Rectal smooth muscle tissue (tissue), 1 donor: ENCODE data around the gene PCGF1.

ENCODE experiments used
- H3K27ac ChIP-seq: one replicate; pipeline ENCODE4 v1.7.0; 2013; ENCODE audit warnings: low read depth, low read length, inconsistent platforms
- H3K27me3 ChIP-seq: one replicate; pipeline ENCODE4 v1.7.0; 2013; ENCODE audit warnings: low read length; ENCODE audit not compliant: control insufficient read depth, insufficient read depth
- H3K36me3 ChIP-seq: one replicate; pipeline ENCODE4 v1.7.0; 2013; ENCODE audit warnings: low read length; ENCODE audit not compliant: control insufficient read depth, insufficient read depth
- H3K4me1 ChIP-seq: one replicate; pipeline ENCODE4 v1.7.0; 2013; ENCODE audit warnings: low read length; ENCODE audit not compliant: control insufficient read depth, insufficient read depth
- H3K4me3 ChIP-seq: one replicate; pipeline ENCODE4 v1.7.0; 2013; ENCODE audit warnings: low read length
- H3K9ac ChIP-seq: one replicate; pipeline ENCODE4 v1.7.0; 2013; ENCODE audit warnings: low read length

PCGF1 gene

DNA sequence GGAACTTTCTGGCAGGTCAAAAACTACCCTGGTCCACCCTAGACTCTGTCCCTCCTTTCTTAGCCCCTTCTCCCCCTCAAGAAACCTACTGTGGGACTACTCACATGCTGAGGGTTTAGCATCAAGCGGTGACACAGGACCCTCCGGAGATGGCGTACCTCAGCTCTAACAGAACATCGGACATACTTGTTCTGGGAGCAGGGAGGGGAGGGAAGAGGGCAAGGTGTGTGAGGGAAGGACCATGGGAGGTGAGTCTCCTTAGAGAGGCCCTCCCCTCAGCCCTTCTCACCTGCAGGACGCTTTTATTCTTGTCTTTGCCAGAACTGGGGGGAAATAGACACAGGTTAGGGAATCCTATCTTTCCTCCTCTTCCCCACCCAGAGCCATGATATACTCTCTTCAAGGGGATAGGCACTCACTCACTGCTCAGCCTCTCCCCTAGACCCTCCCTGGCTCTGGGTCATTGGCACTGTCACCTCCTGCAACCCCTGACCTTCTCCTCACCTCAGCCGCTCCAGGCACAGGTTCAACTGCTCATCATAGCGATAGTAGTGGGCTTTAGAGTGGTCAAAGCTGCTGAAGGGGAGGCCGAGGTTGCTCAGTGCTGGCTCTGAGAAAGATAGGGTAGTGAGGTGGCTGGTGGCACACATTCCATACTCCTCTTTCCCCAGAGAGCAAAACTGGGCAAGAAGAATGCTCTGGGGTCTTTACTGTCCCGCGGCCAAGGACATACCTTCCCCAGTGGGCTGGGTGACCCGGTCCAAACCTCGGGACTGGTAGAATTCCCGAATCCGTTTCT is 1.8 kb downstream of the PCGF1 start:
- Histone ChIP-seq H3K9ac (no peak overlapping the region), H3K4me1 (peaks cover 12% of the 10 kb centered on the region), H3K27me3 (peaks cover 7% of the 10 kb centered on the region), H3K27ac (no peak overlapping the region), H3K36me3 (no peaks in the 10 kb centered on the region), H3K4me3 (peak overlapping the region; percentile 30)

DNA sequence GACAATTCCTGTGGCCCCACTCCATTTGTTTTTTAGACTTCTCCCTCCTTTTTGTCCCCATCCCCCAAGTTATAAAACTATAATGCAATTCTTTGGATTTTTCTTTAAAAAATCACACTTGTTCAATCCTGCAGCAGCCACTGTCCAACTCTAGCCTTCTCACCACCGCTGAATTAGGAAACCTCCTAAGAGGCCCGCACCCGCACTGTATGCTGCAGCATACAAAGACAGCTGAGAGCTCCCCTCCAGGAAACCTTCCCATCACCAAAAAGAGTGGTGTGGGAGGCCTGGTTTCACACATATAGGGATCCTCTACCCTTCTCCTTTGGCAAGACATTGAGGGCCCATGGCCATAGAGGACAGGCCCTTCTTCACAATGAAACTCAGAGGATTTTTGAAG is 2.9 kb downstream of the PCGF1 start:
- Histone ChIP-seq H3K27me3 (peaks cover 15% of the 10 kb centered on the region), H3K4me3 (no peak overlapping the region), H3K9ac (no peak overlapping the region), H3K27ac (no peak overlapping the region), H3K4me1 (peaks cover 12% of the 10 kb centered on the region), H3K36me3 (no peaks in the 10 kb centered on the region)

DNA sequence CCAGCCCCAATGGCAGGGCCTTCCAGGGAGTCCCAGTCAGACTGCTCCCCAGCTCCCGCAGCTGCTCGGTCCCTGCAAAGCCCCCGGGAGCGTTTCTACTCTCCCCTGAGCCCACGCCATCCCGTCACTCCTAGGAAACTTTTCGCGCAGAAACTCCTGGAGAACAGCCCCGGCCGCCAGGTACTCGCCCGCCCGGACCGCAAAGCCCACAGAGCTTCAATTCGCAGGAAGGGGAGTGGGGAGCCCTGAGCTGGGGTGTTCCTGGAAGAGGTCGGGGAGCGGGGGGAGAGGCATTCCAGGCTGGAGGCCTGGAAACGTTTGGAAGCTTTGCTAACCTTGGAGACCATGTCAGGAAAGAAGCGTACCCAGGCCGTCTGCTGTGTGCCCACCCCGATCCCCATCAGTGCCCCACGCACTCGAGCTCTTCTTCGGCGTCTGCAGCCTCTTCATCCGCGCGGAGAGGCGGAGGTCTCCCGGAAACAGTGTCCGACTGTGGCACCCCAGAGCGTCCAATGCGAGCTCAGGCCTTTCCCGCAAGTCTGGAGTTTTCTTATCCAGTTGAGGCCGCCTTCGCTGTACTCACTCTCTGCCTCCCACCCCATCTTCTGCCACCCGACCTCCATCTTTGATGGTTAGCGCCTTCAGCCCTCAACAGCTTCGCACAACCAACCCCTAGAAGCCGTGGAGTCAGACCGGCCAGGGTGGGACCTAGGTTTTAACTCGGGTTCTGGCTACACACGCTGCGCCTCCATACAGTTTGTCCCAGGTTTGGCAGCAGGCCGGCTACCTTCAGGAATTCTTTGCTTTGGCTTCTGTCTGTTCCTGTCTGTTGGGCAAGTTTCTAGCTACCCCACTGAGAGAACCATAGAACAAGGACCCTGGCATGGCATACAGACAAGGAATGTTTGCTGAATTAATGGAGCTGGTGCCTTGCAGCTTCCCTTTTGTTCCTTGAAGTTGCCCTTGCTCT is 3.7 kb downstream of the PCGF1 start:
- Histone ChIP-seq H3K27ac (peak overlapping the region; percentile 54), H3K36me3 (no peaks in the 10 kb centered on the region), H3K4me3 (peak overlapping the region; percentile 64), H3K27me3 (peaks cover 20% of the 10 kb centered on the region), H3K4me1 (peaks cover 15% of the 10 kb centered on the region), H3K9ac (no peak overlapping the region)

DNA sequence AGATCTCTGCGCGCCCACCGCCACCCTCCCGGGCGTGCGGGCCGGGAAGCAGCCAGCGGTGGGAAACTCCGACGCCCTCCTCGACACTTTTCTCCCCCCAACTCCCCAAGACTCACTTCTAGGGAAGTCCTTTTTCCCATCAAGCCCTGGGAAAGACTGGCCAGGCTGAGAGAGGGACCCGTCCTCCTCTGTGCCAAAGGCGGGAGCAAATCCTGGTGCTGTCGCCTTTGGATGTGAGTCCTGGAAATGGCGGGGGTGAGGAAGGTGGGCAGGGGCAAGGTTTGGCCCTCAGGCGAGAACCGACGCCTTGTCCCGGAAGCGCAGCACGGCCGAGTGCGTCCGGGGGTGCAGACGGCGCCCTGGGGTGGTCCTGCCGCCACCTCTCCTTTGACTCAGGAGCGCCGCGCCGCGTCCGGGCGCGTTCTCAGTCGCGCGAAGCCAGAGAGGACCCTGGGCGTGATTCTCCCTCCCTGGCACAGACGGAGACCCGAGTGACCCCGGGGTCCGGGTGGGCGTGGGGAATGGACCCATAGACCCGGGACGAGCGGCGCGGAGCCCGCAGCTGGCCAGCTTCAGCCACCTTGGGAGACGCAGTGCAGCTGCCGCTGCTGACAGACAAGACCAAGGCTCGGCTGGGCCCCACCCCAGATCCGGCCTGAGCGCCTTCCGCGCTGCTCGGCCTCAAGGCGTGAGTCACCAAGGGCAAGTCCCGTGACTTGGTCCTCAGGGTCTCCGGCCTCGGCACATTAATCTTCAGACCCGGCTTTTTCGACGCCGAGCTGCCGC is 4.6 kb downstream of the PCGF1 start:
- H3K9ac ChIP-seq: peak overlapping the region; percentile 16
- peak overlapping the region; percentile 54 for H3K27ac ChIP-seq
- H3K36me3 ChIP-seq: no peaks in the 10 kb centered on the region
- peak overlapping the region; percentile 64 for H3K4me3 ChIP-seq
- peaks cover 17% of the 10 kb centered on the region for H3K4me1 ChIP-seq
- H3K27me3 ChIP-seq: peaks cover 28% of the 10 kb centered on the region

DNA sequence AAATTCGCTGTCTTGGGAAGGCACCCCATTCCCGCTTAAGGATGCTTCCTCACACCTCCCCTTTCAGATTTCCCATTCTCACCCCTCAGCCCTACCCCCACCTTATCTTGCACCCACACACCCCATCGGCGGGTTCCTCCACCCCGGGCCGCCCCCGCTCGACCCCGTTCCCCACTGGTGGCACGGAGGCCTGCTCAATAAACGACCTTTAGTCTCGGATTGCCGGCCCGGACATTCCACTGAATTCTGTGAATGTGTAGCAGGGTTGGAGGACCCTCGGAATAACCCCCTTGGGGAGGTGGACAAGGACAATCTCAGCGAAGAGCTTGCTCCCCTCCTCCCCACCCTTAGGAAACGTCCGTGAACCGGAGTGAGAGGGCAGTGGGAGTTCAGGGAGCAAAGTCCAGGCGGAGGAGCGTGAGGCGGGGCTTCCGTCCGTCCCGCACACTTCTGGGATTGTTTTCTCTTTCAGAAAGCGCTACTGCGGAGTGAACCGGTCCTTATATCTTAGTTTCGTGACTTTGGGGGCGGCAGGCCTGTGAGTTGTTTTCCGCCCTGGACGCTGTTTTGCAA is 5.3 kb downstream of the PCGF1 start:
- peaks cover 20% of the 10 kb centered on the region for H3K4me1 ChIP-seq
- H3K4me3 ChIP-seq: peak overlapping the region; percentile 64
- H3K36me3 ChIP-seq: no peaks in the 10 kb centered on the region
- peaks cover 32% of the 10 kb centered on the region for H3K27me3 ChIP-seq
- no peak overlapping the region for H3K27ac ChIP-seq
- peak overlapping the region; percentile 16 for H3K9ac ChIP-seq

DNA sequence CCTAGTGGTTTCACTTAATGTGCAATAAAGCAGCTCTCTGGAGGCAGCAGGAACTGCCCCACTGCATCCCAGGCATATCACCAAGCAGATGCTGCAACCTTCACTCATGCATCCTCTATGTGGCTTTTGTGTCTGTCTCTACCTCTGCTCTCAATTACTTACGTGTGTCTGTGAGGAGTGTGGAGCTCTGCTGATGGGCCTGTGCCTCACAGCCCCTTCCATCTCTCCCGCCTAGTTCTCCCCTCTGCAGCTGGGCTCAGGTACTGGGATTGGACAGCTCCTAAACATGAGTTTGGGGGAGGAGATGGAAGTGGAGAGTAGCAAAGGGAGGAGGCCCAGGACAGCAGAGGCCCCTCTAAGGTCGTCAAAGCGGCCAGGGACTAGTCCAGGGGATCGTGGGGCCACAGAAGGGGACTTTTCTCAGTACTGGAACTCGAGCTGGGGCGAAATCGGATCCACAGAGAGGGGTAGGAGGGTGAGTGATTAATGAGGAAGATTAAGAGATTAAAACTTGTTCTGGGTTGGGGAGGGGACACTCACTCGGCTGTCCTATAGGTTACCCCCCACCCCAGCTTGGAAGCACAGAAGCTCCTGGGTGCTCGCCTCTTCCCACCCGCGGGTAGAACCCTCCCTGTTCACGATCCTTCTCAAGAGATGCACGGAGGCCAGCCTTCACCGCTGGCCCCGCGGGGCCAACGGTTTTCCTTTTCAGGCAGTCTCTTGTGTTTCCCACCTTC is 6.0 kb downstream of the PCGF1 start:
- H3K9ac ChIP-seq: no peak overlapping the region
- no peak overlapping the region for H3K27ac ChIP-seq
- H3K4me1 ChIP-seq: peaks cover 15% of the 10 kb centered on the region
- H3K4me3 ChIP-seq: peak overlapping the region; percentile 64
- H3K36me3 ChIP-seq: no peaks in the 10 kb centered on the region
- peaks cover 32% of the 10 kb centered on the region for H3K27me3 ChIP-seq

DNA sequence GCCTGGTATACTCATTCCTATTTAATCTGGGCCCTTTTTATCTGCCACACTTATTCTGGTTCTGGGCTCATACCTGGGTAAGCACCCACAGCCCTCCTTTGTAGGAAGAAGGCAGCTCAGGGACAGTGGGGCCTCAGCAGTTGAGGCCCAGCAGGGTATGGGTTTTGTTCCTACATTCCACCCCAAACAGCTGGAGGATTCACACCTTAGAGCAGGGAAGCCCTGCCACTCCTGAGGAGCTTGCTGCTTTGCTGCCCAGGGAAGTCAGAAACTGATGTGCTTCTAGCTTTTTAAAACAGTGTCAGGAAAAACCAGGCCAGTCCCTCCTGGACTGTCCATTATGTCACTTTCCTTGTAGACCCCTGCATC is 6.9 kb downstream of the PCGF1 start:
- Histone ChIP-seq H3K4me1 (peaks cover 11% of the 10 kb centered on the region), H3K27ac (no peak overlapping the region), H3K27me3 (peaks cover 32% of the 10 kb centered on the region), H3K9ac (no peak overlapping the region), H3K36me3 (no peaks in the 10 kb centered on the region), H3K4me3 (no peak overlapping the region)

DNA sequence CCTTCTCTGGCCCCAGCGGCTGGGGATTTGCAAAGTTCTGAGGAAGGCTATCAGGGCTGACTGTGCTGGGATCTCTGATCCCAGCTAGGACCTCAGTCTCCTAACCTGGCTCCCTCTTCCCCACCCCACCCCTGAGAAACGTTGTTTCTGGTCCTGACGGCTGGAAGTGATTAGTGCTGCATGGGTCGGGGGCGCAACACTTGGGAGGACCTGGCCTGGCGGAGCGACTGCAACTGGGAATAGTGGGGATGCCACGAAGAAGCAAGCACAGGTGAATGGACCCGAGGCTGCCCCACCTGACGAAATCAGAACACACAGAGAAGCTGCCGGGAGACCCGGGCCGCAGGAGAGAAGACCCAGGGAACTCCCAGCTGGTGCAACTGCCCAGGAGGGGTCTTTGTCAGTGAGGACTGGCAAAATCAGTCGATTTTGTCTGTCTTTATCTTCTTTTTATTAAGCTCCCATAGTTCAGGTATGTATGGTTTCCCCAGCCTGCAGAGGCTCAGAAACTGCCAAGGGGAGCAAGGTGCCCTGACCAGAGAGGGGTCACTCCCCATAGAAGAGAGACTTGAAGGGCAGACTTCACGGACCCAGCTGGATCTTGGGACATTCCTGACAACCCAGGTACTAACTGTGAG is 7.4 kb downstream of the PCGF1 start:
- Histone ChIP-seq H3K4me1 (peaks cover 11% of the 10 kb centered on the region), H3K27ac (no peak overlapping the region), H3K36me3 (no peaks in the 10 kb centered on the region), H3K27me3 (peaks cover 32% of the 10 kb centered on the region), H3K9ac (no peak overlapping the region), H3K4me3 (no peak overlapping the region)

DNA sequence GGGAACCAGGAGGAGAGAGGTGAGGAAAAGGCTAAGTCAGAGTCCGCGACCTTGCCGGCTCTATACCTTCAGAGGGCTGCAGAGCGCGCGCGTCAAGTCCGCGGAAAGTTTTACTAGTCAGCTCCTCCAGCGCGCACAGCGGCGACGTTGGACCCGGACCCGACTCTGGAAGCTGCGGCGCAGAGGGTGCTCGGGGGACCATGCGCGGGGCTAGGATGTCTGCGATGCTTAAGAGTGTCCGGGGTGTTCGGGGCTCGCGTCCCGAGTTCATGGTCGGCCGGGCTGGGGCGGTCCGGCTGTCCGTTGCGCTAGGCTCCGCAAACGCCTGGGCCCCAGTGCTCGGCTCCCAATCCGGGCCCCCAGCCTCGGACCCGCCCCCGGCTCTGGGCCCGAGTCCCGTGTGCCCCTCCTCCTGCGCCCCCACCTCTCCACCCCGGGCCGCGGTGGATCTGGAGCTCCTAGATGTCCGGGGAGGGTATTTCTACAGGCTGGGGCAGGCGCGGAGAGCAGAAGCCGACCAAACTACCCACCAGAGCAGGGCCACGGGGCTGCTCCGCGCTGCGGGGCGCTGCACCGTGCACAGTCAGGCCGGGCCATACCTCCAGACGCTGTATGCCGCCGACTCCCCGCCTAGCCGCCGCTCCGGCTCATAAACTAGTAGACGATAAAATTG is 8.1 kb downstream of the PCGF1 start, which contains the start of gene LBX2:
TSS of gene LBX2 (minus strand) at position 337 of the 673 bp plus-strand sequence. CDS start at position 271, 66 bp downstream.
- H3K36me3 ChIP-seq: no peaks in the 10 kb centered on the region
- peaks cover 32% of the 10 kb centered on the region for H3K27me3 ChIP-seq
- no peak within 1 kb of the TSS for H3K27ac ChIP-seq
- H3K9ac ChIP-seq: no peak within 1 kb of the TSS
- H3K4me3 ChIP-seq: peak within 1 kb of the TSS; percentile 68
- H3K4me1 ChIP-seq: peaks cover 11% of the 10 kb centered on the region

DNA sequence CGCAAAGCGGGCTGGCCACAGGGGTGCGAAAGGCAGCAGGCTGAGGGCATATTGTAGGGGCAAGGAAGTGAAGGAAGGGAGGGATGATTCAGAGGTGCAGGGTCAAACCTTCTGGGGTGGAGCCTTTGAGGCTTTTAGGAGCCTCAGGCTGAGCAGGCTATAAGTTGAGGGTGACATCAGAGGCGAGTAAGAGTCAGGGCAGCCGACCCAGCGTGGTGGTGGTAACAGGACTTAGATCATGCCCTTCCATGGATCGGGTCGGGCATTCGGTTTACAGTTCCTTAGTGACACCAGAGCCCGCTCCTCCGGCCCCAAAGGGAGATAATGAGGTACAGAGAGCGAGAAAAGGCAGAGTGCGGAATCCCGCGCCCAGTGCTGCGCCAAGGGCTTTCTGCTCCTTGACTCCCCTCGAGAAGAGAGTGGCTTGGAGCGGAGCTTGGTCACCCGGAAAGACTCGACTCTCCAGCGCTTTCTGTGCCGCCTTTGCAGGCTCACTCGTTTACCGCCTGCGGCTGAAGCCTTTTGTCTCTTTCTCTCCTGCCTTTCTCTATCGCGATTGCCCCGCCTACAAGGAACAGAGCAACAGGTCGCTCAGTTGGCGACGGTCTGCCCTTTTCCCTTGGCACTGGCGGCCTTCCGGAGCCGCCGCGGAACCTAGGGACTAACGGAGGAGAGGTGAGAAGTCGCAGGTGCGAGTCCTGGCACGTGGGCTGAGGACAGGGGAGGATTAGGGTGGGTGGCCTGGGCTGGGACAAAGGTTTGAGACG is 8.8 kb downstream of the PCGF1 start:
- peaks cover 5% of the 10 kb centered on the region for H3K36me3 ChIP-seq
- H3K4me3 ChIP-seq: peak overlapping the region; percentile 68
- peaks cover 27% of the 10 kb centered on the region for H3K27me3 ChIP-seq
- H3K27ac ChIP-seq: no peak overlapping the region
- no peak overlapping the region for H3K9ac ChIP-seq
- H3K4me1 ChIP-seq: peaks cover 11% of the 10 kb centered on the region
